Body of pancreas (tissue), 4 donors: Measurements from ENCODE around the gene SLC11A1.

Experiments
- POLR2A ChIP-seq, 3 donors: fragments of 450-650 bp; IDR thresholded peaks; one replicate each; pipeline ENCODE4 v1.6.1; 2016; ENCODE audit warnings: antibody characterized with exemption in 3 of 3, mild to moderate bottlenecking in 2 of 3
- TF ChIP-seq, protein P1 (sequence below), 7 experiments: fragments of 450-650 bp in 4 of 7; fragments of 200-600 bp in 3 of 7; sonication (generic) in 3 of 7; IDR thresholded peaks; one replicate each; pipeline ENCODE4 v1.5.1; 2016 to 2019; ENCODE audit warnings: antibody characterized with exemption in 7 of 7

DNA sequence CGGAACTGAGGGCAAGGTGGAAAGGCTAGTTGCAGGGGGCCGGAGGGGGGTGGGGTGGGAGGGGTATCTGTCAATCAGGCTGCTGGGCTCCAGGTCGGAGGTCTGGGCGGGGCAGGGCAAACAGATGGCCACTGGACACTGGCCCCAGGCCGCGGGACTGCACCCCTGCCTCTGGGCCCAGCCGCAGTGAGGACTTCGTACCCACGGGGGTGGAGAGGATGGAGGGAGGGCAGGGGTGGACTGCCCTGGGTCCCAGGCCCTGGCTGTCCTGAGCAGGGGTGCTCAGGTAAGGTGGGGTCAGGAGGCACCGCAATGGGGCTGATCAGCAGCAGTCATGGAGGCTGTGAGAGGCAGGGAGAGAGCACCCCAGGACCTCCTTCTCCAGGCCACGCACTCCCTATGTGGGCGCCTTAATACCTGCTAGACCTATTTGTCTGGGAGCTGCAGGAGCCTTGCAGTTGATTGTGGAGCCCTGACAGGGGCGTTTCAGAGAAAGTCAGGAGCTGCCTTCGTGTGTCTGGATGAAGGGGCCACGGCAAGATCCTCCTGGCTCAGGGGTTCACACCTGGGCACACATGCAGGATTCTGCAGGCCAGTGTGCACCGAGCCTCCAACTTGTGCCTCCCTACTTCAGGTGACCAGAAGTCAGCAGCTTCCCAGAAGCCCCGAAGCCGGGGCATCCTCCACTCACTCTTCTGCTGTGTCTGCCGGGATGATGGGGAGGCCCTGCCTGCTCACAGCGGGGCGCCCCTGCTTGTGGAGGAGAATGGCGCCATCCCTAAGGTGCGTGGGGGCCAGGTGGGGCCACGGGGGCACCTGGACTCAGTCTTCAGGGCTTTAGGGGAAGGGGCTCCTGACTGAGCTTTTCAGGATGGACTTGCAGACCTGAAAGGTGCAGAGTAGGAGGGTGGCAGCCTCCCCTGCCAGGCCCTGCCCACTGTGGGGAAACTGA lies 19.1 kb downstream of the SLC11A1 start:
- TF ChIP-seq, protein P1, sequence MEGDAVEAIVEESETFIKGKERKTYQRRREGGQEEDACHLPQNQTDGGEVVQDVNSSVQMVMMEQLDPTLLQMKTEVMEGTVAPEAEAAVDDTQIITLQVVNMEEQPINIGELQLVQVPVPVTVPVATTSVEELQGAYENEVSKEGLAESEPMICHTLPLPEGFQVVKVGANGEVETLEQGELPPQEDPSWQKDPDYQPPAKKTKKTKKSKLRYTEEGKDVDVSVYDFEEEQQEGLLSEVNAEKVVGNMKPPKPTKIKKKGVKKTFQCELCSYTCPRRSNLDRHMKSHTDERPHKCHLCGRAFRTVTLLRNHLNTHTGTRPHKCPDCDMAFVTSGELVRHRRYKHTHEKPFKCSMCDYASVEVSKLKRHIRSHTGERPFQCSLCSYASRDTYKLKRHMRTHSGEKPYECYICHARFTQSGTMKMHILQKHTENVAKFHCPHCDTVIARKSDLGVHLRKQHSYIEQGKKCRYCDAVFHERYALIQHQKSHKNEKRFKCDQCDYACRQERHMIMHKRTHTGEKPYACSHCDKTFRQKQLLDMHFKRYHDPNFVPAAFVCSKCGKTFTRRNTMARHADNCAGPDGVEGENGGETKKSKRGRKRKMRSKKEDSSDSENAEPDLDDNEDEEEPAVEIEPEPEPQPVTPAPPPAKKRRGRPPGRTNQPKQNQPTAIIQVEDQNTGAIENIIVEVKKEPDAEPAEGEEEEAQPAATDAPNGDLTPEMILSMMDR (IDR thresholded peaks at IDR 0.05), result no peak
- no peak for TF ChIP-seq POLR2A (IDR thresholded peaks at IDR 0.05)
